Measurements from ENCODE around the gene NUDT17. TPM values are rescaled to one million over a fixed set of nuclear protein-coding genes. Genes with fewer than 3 reads are reported as not detected.

The NUDT17 gene
- polyA plus RNA-seq, 1 donor (not counting 4 experiments of a cell fraction or from before 2014, with no cell fraction given): 1.3 TPM

DNA sequence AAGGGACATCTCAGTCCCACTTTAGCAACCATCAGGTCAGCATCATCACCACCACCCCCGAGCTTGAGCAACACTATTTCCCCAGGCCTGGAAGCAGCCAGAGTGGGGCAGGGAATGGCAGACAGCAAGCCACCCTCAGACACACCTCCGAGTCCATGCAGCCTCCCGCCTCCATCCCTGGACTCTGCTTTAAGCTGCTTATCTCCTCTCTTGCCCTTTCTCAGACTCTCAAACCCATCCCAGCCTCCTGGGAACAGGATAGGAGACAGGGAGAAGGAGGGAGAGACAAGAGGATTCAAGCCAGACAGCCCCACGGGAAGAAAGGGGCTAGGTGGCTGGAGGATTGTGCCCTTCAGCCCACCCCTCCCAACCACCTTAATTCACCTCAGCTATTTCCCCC lies 11.7 kb downstream of the NUDT17 start:
- FAIRE-seq: no peak
- no peak overlapping the region for H3K27ac ChIP-seq (ENCODE audit: control insufficient read depth, insufficient read depth, low read length)
- no peak overlapping the region for H3K4me2 ChIP-seq (ENCODE audit: control insufficient read depth, extremely low read depth, insufficient read depth, low read depth, low read length)
- H3K27me3 ChIP-seq (ENCODE audit: control insufficient read depth, extremely low read depth, insufficient read depth, low read length): no peaks in the 10 kb centered on the region
- H3K9me3 ChIP-seq (ENCODE audit: control insufficient read depth, low read depth, low read length): no peaks in the 10 kb centered on the region
- TF ChIP-seq CTCF (optimal IDR thresholded peaks at IDR 0.05 in 1 of 3, IDR thresholded peaks at IDR 0.05 in 1 of 3, conservative IDR thresholded peaks at IDR 0.05 in 1 of 3; ENCODE audit: extremely low read depth in 1 of 3, insufficient read depth in 2 of 3, low read length in 3 of 3): no peak
- no peak for TF ChIP-seq EZH2 (IDR thresholded peaks at IDR 0.05; ENCODE audit: low read length)
- H3K9me1 ChIP-seq (ENCODE audit: control insufficient read depth, extremely low read depth, insufficient read depth, low read length): peaks cover 5% of the 10 kb centered on the region
- peaks cover 35% of the 10 kb centered on the region in 2 experiments for H3K36me3 ChIP-seq (ENCODE audit: control insufficient read depth in 2 of 2, extremely low read depth in 1 of 2, insufficient read depth in 2 of 2, low read length in 2 of 2)
- no peak for DNase-seq (ENCODE audit: low read depth, low spot score)
- H2AFZ ChIP-seq (ENCODE audit: control insufficient read depth, low read length): no peak overlapping the region
- H4K20me1 ChIP-seq (ENCODE audit: control insufficient read depth, extremely low read depth, insufficient read depth, low read length): no peaks in the 10 kb centered on the region
- no peak overlapping the region for H3K9ac ChIP-seq (ENCODE audit: control insufficient read depth, extremely low read depth, insufficient read depth, low read length)
- peaks cover 12% of the 10 kb centered on the region for H3K4me1 ChIP-seq (ENCODE audit: control insufficient read depth, extremely low read depth, insufficient read depth, low read length)
- dilution Hi-C loops (cut with MboI; ENCODE audit: extremely low pct_ligation_motif_present, low sequenced_read_pairs): no loop called here
- peaks cover 19% of the 10 kb centered on the region for H3K79me2 ChIP-seq (ENCODE audit: control insufficient read depth, insufficient read depth, low read length)
- H3K4me3 ChIP-seq (ENCODE audit: control insufficient read depth in 2 of 3, extremely low read depth in 1 of 3, insufficient read depth in 2 of 3, low read depth in 1 of 3, low read length in 3 of 3): no peak overlapping the region

- Histone ChIP-seq H3K9me1 (ENCODE audit: control insufficient read depth, extremely low read depth, insufficient read depth, low read length) (peaks cover 5% of the 10 kb centered on the region), H3K79me2 (ENCODE audit: control insufficient read depth, insufficient read depth, low read length) (peaks cover 19% of the 10 kb centered on the region), H3K9ac (ENCODE audit: control insufficient read depth, extremely low read depth, insufficient read depth, low read length) (peak overlapping the region; percentile 87), H4K20me1 (ENCODE audit: control insufficient read depth, extremely low read depth, insufficient read depth, low read length) (no peaks in the 10 kb centered on the region), H3K27me3 (ENCODE audit: control insufficient read depth, extremely low read depth, insufficient read depth, low read length) (no peaks in the 10 kb centered on the region), H3K4me3 (ENCODE audit: control insufficient read depth in 2 of 3, extremely low read depth in 1 of 3, insufficient read depth in 2 of 3, low read depth in 1 of 3, low read length in 3 of 3) (peak overlapping the region; percentile 83 to 98 (median 97)), H3K27ac (ENCODE audit: control insufficient read depth, insufficient read depth, low read length) (peak overlapping the region; percentile 49), H2AFZ (ENCODE audit: control insufficient read depth, low read length) (peak overlapping the region; percentile 78), H3K36me3 (ENCODE audit: control insufficient read depth in 2 of 2, extremely low read depth in 1 of 2, insufficient read depth in 2 of 2, low read length in 2 of 2) (peaks cover 30 to 32% of the 10 kb centered on the region in 2 experiments), H3K4me1 (ENCODE audit: control insufficient read depth, extremely low read depth, insufficient read depth, low read length) (peaks cover 12% of the 10 kb centered on the region), H3K9me3 (ENCODE audit: control insufficient read depth, low read depth, low read length) (no peaks in the 10 kb centered on the region), H3K4me2 (ENCODE audit: control insufficient read depth, extremely low read depth, insufficient read depth, low read depth, low read length) (peak overlapping the region; percentile 65)
- DNase-seq (ENCODE audit: low read depth, low spot score) (no peak), FAIRE-seq (no peak)
- dilution Hi-C loops (cut with MboI; ENCODE audit: extremely low pct_ligation_motif_present, low sequenced_read_pairs): no loop called here
- TF ChIP-seq CTCF (optimal IDR thresholded peaks at IDR 0.05 in 1 of 3, IDR thresholded peaks at IDR 0.05 in 1 of 3, conservative IDR thresholded peaks at IDR 0.05 in 1 of 3; ENCODE audit: extremely low read depth in 1 of 3, insufficient read depth in 2 of 3, low read length in 3 of 3) (no peak), EZH2 (IDR thresholded peaks at IDR 0.05; ENCODE audit: low read length) (no peak)
These were observed 12.9 kb downstream of the NUDT17 start for GRCh38 chr1:145858238-145858900.
